Measurements from ENCODE around the gene TDRD12. TPM values are rescaled to one million over a fixed set of nuclear protein-coding genes. Genes with fewer than 3 reads are reported as not detected.

Gene TDRD12
- total RNA-seq, 1 experiment from 2014 or later, result 1.3 TPM

DNA sequence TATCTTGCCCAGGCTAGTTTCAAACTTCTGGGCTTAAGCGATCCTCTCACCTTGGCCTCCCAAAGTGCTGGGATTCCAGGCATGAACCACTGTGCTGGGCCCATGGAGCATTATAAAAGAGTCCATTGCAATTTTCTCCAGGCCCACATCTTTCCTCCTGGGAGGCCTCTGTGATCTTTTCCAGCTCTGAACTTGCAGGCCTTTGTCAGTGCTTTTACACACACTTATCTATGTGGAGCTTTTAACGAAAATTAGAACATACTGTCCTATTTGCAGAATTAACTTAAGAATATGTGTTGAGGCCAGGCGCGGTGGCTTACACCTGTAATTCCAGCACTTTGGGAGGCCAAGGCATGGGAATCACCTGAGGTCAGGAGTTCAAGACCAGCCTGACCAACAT, 23.9 kb downstream of the TDRD12 start:
- H3K27me3 ChIP-seq (ENCODE audit: insufficient read depth, low read length), result no peaks in the 10 kb centered on the region
- no peak overlapping the region for H3K4ac ChIP-seq (ENCODE audit: low read depth, low read length)
- no peak overlapping the region for H2BK12ac ChIP-seq (ENCODE audit: insufficient read length, low read depth, low read length)
- H2BK20ac ChIP-seq (ENCODE audit: low read depth, low read length, poor library complexity, severe bottlenecking), result no peak overlapping the region
- no peak overlapping the region for H2BK120ac ChIP-seq (ENCODE audit: low read depth, low read length, poor library complexity, severe bottlenecking)
- H4K20me1 ChIP-seq (ENCODE audit: control insufficient read depth, insufficient read depth, insufficient read length), result no peaks in the 10 kb centered on the region
- Mint-ChIP-seq H3K27ac (no peak overlapping the region), H3K27me3 (ENCODE audit: low read depth) (peaks cover 3% of the 10 kb centered on the region; the same call in 1 of the 2 replicates), H3K4me3 (no peak overlapping the region), H3K4me1 (peaks cover 0 to 5% of the 10 kb centered on the region in 2 experiments; a peak in 1 of 4 replicates), H3K9me3 (no peaks in the 10 kb centered on the region), H3K36me3 (ENCODE audit: insufficient read depth in 1 of 3, low read depth in 3 of 3) (no peaks in the 10 kb centered on the region)
- H3K23ac ChIP-seq (ENCODE audit: insufficient read length, low read depth, low read length), result no peak overlapping the region
- no peaks in the 10 kb centered on the region for H3K79me1 ChIP-seq (ENCODE audit: insufficient read depth, low read depth, low read length, poor library complexity, severe bottlenecking)
- no peaks in the 10 kb centered on the region for H3K9me3 ChIP-seq (ENCODE audit: control insufficient read depth, low read depth, low read length)
- no peak overlapping the region for H3K27ac ChIP-seq (ENCODE audit: insufficient read length, low read depth, low read length)
- no peak overlapping the region for H4K8ac ChIP-seq (replicated peaks; ENCODE audit: insufficient read length, low read depth, low read length)
- TF ChIP-seq, protein P1, sequence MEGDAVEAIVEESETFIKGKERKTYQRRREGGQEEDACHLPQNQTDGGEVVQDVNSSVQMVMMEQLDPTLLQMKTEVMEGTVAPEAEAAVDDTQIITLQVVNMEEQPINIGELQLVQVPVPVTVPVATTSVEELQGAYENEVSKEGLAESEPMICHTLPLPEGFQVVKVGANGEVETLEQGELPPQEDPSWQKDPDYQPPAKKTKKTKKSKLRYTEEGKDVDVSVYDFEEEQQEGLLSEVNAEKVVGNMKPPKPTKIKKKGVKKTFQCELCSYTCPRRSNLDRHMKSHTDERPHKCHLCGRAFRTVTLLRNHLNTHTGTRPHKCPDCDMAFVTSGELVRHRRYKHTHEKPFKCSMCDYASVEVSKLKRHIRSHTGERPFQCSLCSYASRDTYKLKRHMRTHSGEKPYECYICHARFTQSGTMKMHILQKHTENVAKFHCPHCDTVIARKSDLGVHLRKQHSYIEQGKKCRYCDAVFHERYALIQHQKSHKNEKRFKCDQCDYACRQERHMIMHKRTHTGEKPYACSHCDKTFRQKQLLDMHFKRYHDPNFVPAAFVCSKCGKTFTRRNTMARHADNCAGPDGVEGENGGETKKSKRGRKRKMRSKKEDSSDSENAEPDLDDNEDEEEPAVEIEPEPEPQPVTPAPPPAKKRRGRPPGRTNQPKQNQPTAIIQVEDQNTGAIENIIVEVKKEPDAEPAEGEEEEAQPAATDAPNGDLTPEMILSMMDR (conservative IDR thresholded peaks at IDR 0.05), result no peak
- H3K4me2 ChIP-seq (ENCODE audit: insufficient read depth, insufficient read length, low read length), result no peak overlapping the region
- WGBS (ENCODE audit: extremely low coverage, insufficient read length, low lambda C conversion rate), result no CpG with 5 or more reads among the region's 4 CpGs
- H3K14ac ChIP-seq (ENCODE audit: insufficient read depth, low read length), result no peak overlapping the region
- no peaks in the 10 kb centered on the region for H3K4me1 ChIP-seq (ENCODE audit: insufficient read depth, low read length)
- H3K9ac ChIP-seq (ENCODE audit: extremely low read depth, insufficient read length, low read length), result no peak overlapping the region
- no peak overlapping the region for H2BK15ac ChIP-seq (ENCODE audit: low read depth, low read length)
- H2AK5ac ChIP-seq (ENCODE audit: insufficient read length, low read length), result no peak overlapping the region
- DNase-seq, result no peak
- H3K56ac ChIP-seq (ENCODE audit: insufficient read length, low read depth, low read length), result no peak overlapping the region
- H3T11ph ChIP-seq (ENCODE audit: low read length), result no peak overlapping the region
- H3K18ac ChIP-seq (ENCODE audit: insufficient read length, low read depth, low read length), result no peak overlapping the region
- no peak overlapping the region for H4K91ac ChIP-seq (ENCODE audit: insufficient read length, low read depth, low read length)
- H4K5ac ChIP-seq (ENCODE audit: insufficient read length, low read depth, low read length), result no peak overlapping the region
- H3K23me2 ChIP-seq (ENCODE audit: insufficient read length, low read depth, low read length, poor library complexity, severe bottlenecking), result no peaks in the 10 kb centered on the region
- no peaks in the 10 kb centered on the region for H3K79me2 ChIP-seq (ENCODE audit: insufficient read depth, low read length)
- no peak overlapping the region for H2AFZ ChIP-seq (ENCODE audit: low read length)
- H2BK5ac ChIP-seq (ENCODE audit: insufficient read length, low read length), result no peak overlapping the region

All from H9 (cell line).